CD14-positive monocyte (primary cell): ENCODE measurements around the gene GTPBP4. TPM values are rescaled to one million over a fixed set of nuclear protein-coding genes. Genes with fewer than 3 reads are reported as not detected.

Experiments
- DNase-seq, 3 donors: peaks; one replicate each; pipeline ENCODE4 v3.0.0-alpha.2; 2011 to 2022
- H2AFZ ChIP-seq: 2 replicates; pipeline ENCODE4 v1.6.0; 2012; ENCODE audit warnings: mild to moderate bottlenecking, low read depth, low read length, inconsistent platforms; ENCODE audit not compliant: insufficient read depth, poor library complexity, severe bottlenecking
- H3K27ac ChIP-seq, 2 donors: 1 replicate in 1 of 2; 2 replicates in 1 of 2; pipeline ENCODE4 v1.5.1; 2012 to 2013; ENCODE audit warnings: low read length in 2 of 2, control low read depth in 1 of 2, inconsistent platforms in 1 of 2, low read depth in 1 of 2, mild to moderate bottlenecking in 1 of 2
- H3K27me3 ChIP-seq, 2 donors: one replicate each; pipeline versions ENCODE4 v1.6.0 to v1.6.1; 2011 to 2013; ENCODE audit warnings: low read length in 2 of 2; ENCODE audit not compliant: control insufficient read depth in 2 of 2, insufficient read depth in 2 of 2
- H3K36me3 ChIP-seq, 2 donors: replicated peaks in 1 of 2; 1 replicate in 1 of 2; 2 replicates in 1 of 2; pipeline versions ENCODE4 v1.5.1 to v1.6.1; 2012 to 2013; ENCODE audit warnings: low read length in 2 of 2, control low read depth in 1 of 2, inconsistent platforms in 1 of 2, mild to moderate bottlenecking in 1 of 2; ENCODE audit not compliant: insufficient read depth in 2 of 2, control insufficient read depth in 1 of 2
- H3K4me1 ChIP-seq, 2 donors: 1 replicate in 1 of 2; 2 replicates in 1 of 2; pipeline versions ENCODE4 v1.5.1 to v1.6.1; 2012 to 2013; ENCODE audit warnings: low read length in 2 of 2, control low read depth in 1 of 2, inconsistent platforms in 1 of 2, mild to moderate bottlenecking in 1 of 2, moderate library complexity in 1 of 2; ENCODE audit not compliant: insufficient read depth in 2 of 2, control insufficient read depth in 1 of 2
- H3K4me2 ChIP-seq: replicated peaks from 2 replicates; pipeline ENCODE3; 2012; ENCODE audit warnings: low read length, moderate library complexity, mild to moderate bottlenecking; ENCODE audit not compliant: poor library complexity, severe bottlenecking; ENCODE audit errors: extremely low read depth
- H3K4me3 ChIP-seq, 3 experiments: fragments of 200-600 bp in 1 of 3; sonication (generic) in 1 of 3; replicated peaks in 1 of 3; 1 replicate in 2 of 3; 2 replicates in 1 of 3; pipeline ENCODE4 v1.5.1; 2011 to 2013; ENCODE audit warnings: low read length in 3 of 3, mild to moderate bottlenecking in 3 of 3, control low read depth in 2 of 3, low read depth in 2 of 3, inconsistent platforms in 1 of 3, moderate library complexity in 1 of 3
- H3K79me2 ChIP-seq: 2 replicates; pipeline ENCODE4 v1.6.0; 2012; ENCODE audit warnings: mild to moderate bottlenecking, control low read depth, inconsistent platforms, low read length, moderate library complexity; ENCODE audit not compliant: insufficient read depth
- H3K9ac ChIP-seq: 2 replicates; pipeline ENCODE4 v1.6.0; 2017; ENCODE audit warnings: low read length, mild to moderate bottlenecking; ENCODE audit not compliant: insufficient read depth, poor library complexity, severe bottlenecking
- H3K9me3 ChIP-seq, 2 donors: replicated peaks in 1 of 2; 1 replicate in 1 of 2; 2 replicates in 1 of 2; pipeline versions ENCODE4 v1.5.1 to v1.6.1; 2012 to 2013; ENCODE audit warnings: low read length in 2 of 2, control low read depth in 1 of 2; ENCODE audit not compliant: control insufficient read depth in 1 of 2, insufficient read depth in 1 of 2
- H4K20me1 ChIP-seq: 2 replicates; pipeline ENCODE4 v1.6.0; 2012; ENCODE audit warnings: mild to moderate bottlenecking, low read length, control low read depth, moderate library complexity; ENCODE audit not compliant: insufficient read depth
- H3K27ac Mint-ChIP-seq, 7 donors: one replicate each; pipeline ENCODE4 v1.8.0; 2020; ENCODE audit warnings: mild to moderate bottlenecking in 7 of 7, mixed read lengths in 7 of 7, moderate library complexity in 6 of 7, inconsistent platforms in 2 of 7
- H3K27me3 Mint-ChIP-seq, 3 donors: one replicate each; pipeline ENCODE4 v1.8.0; 2021 to 2022; ENCODE audit warnings: low read depth in 3 of 3, mild to moderate bottlenecking in 3 of 3, mixed read lengths in 3 of 3, moderate library complexity in 3 of 3, inconsistent platforms in 1 of 3
- H3K36me3 Mint-ChIP-seq, 2 donors: one replicate each; pipeline ENCODE4 v1.8.0; 2020; ENCODE audit warnings: mixed read lengths in 2 of 2, inconsistent platforms in 1 of 2, mild to moderate bottlenecking in 1 of 2
- H3K4me1 Mint-ChIP-seq: one replicate; pipeline ENCODE4 v1.8.0; 2020; ENCODE audit warnings: mild to moderate bottlenecking, mixed read lengths
- H3K4me3 Mint-ChIP-seq, 2 donors: one replicate each; pipeline ENCODE4 v1.8.0; 2020; ENCODE audit warnings: mild to moderate bottlenecking in 2 of 2, mixed read lengths in 2 of 2, moderate library complexity in 1 of 2
- H3K9me3 Mint-ChIP-seq, 7 donors: one replicate each; pipeline ENCODE4 v1.8.0; 2020 to 2022; ENCODE audit warnings: mixed read lengths in 7 of 7, mild to moderate bottlenecking in 6 of 7, moderate library complexity in 6 of 7, inconsistent platforms in 2 of 7
- WGBS: methylation state at CpG from one replicate; pipeline ENCODE4 v1.1.5; 2013; ENCODE audit warnings: missing lambda C conversion rate; ENCODE audit not compliant: insufficient coverage; 5-methylcytosine and 5-hydroxymethylcytosine counted together
- intact Hi-C, 2 donors: fragments of 100-400 bp; cut with micrococcal nuclease; formaldehyde crosslinking; loops; one replicate each; pipeline versions ENCODE4 v1.15.0 to v1.15.1; 2023
- polyA plus RNA-seq, 3 donors: library from polyadenylated mRNA; depleted of rRNA in 1 of 3; unstranded in 2 of 3; stranded (reverse) in 1 of 3; fragments of 300-500 nt in 2 of 3; fragments of >200 nt in 1 of 3; fragmentation: Illumina TruSeq in 2 of 3; gene quantifications; 1 replicate in 2 of 3; 2 replicates in 1 of 3; pipeline ENCODE4 v1.2.3, GENCODE V29; 2012 to 2021
- TF ChIP-seq, protein P1 (sequence below): fragments of 200-600 bp; IDR thresholded peaks from one replicate; pipeline ENCODE4 v1.8.0; 2022; ENCODE audit warnings: antibody characterized with exemption, mild to moderate bottlenecking

Gene GTPBP4
- polyA plus RNA-seq, 3 donors = 9.9 to 16.1 (median 12.2) TPM

DNA sequence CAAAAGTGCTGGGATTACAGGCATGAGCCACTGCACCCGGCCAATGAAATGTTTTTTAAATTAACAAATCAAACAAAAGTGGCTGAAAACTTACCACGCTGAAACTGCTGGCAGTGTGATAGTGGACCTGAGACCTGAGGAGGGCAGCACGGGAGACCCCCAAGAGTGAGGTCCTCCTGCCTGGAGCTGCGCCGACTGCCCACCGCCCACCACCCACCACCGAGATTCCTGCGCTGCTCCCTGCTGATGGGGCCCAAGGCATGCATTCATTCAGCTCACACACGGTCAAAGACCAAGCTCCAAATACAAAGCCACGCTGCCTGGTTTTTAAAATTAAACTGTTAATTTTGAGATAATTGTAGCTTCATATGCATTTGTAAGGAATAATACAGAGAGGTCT is 40.4 kb upstream of the GTPBP4 start:
- Histone ChIP-seq H2AFZ (no peak overlapping the region), H3K9me3 (peaks cover 0 to 3% of the 10 kb centered on the region in 2 donors), H3K4me3 (no peak overlapping the region), H3K79me2 (no peaks in the 10 kb centered on the region), H3K27ac (no peak overlapping the region), H3K4me2 (no peak overlapping the region), H3K4me1 (peaks cover 23 to 24% of the 10 kb centered on the region in 2 donors), H3K36me3 (no peaks in the 10 kb centered on the region), H4K20me1 (no peaks in the 10 kb centered on the region), H3K9ac (no peak overlapping the region), H3K27me3 (no peaks in the 10 kb centered on the region)
- no peak for DNase-seq
- TF ChIP-seq, protein P1, sequence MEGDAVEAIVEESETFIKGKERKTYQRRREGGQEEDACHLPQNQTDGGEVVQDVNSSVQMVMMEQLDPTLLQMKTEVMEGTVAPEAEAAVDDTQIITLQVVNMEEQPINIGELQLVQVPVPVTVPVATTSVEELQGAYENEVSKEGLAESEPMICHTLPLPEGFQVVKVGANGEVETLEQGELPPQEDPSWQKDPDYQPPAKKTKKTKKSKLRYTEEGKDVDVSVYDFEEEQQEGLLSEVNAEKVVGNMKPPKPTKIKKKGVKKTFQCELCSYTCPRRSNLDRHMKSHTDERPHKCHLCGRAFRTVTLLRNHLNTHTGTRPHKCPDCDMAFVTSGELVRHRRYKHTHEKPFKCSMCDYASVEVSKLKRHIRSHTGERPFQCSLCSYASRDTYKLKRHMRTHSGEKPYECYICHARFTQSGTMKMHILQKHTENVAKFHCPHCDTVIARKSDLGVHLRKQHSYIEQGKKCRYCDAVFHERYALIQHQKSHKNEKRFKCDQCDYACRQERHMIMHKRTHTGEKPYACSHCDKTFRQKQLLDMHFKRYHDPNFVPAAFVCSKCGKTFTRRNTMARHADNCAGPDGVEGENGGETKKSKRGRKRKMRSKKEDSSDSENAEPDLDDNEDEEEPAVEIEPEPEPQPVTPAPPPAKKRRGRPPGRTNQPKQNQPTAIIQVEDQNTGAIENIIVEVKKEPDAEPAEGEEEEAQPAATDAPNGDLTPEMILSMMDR = no peak
- Mint-ChIP-seq H3K4me3 (no peak overlapping the region), H3K36me3 (peaks cover 0 to 2% of the 10 kb centered on the region in 2 donors), H3K27me3 (peaks cover 2 to 6% (median 4%) of the 10 kb centered on the region in 3 donors), H3K4me1 (peaks cover 31% of the 10 kb centered on the region), H3K9me3 (peaks cover 0 to 6% (median 3%) of the 10 kb centered on the region in 7 donors), H3K27ac (no peak overlapping the region)
- intact Hi-C loops = no loop called here
- 100% methylated on average over 4 of the region's 10 CpGs for WGBS

DNA sequence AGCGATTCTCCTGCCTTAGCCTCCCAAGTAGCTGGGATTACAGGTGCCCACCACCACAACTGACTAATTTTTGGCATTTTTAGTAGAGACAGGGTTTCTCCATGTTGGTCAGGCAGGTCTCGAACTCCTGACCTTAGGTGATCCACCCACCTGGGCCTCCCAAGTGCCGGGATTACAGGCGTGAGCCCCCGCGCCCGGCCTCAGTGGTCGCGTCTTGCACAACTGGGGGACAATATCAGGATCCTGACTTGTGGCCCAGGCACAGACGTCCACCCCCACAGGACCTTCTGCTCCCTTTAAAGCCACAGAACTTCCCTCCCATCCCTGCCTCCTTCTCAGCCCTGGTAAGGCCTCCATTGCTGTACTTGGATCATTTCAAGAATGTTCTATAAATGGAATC is 39.9 kb upstream of the GTPBP4 start:
- Mint-ChIP-seq H3K4me1 (peaks cover 28% of the 10 kb centered on the region), H3K4me3 (no peak overlapping the region), H3K9me3 (peaks cover 0 to 6% (median 3%) of the 10 kb centered on the region in 7 donors), H3K36me3 (peaks cover 0 to 2% of the 10 kb centered on the region in 2 donors), H3K27ac (peak overlapping the region in 1 of 7 donors; percentile 13), H3K27me3 (peaks cover 2 to 6% (median 4%) of the 10 kb centered on the region in 3 donors)
- H3K4me1 ChIP-seq = peaks cover 23 to 24% of the 10 kb centered on the region in 2 donors
- peaks cover 0 to 3% of the 10 kb centered on the region in 2 donors for H3K9me3 ChIP-seq
- DNase-seq = no peak
- H3K4me3 ChIP-seq = no peak overlapping the region
- no peaks in the 10 kb centered on the region for H3K79me2 ChIP-seq
- no peaks in the 10 kb centered on the region for H4K20me1 ChIP-seq
- H3K9ac ChIP-seq = no peak overlapping the region
- no peaks in the 10 kb centered on the region for H3K36me3 ChIP-seq
- no peak overlapping the region for H2AFZ ChIP-seq
- intact Hi-C loops = no loop called here
- no peak overlapping the region for H3K27ac ChIP-seq
- WGBS = 95% methylated on average over 8 of the region's 10 CpGs
- no peak overlapping the region for H3K4me2 ChIP-seq
- TF ChIP-seq, protein P1 = no peak
- no peaks in the 10 kb centered on the region for H3K27me3 ChIP-seq
